Brain microvascular endothelial cell (primary cell): ENCODE data around the gene GNB5.
A peak's percentile ranks its signal among the peaks of the same experiment; 100 is the strongest.

Experiments used
- DNase-seq: peaks from one replicate; pipeline ENCODE4 v3.0.0-alpha.2; 2020
- H3K27ac ChIP-seq: fragments of 250-450 bp; sonication (Bioruptor Pico); 2 replicates; pipeline ENCODE4 v1.5.1; 2020; ENCODE audit warnings: mild to moderate bottlenecking, moderate library complexity
- H3K27me3 ChIP-seq: fragments of 250-450 bp; sonication (Bioruptor Pico); replicated peaks from 2 replicates; pipeline ENCODE4 v1.5.1; 2020; ENCODE audit warnings: mild to moderate bottlenecking
- H3K36me3 ChIP-seq: fragments of 250-450 bp; sonication (Bioruptor Pico); replicated peaks from 2 replicates; pipeline ENCODE4 v1.5.1; 2020; ENCODE audit warnings: mild to moderate bottlenecking
- H3K4me3 ChIP-seq: 2 replicates; pipeline ENCODE4 v1.5.1; 2011; ENCODE audit warnings: low read depth, mild to moderate bottlenecking, control low read depth, low read length, moderate library complexity
- in situ Hi-C: cut with HindIII; loops from 2 replicates; pipeline ENCODE4 v1.10.0; 2017; ENCODE audit warnings: low sequenced_read_pairs, low pct_ligation_motif_present
- TF ChIP-seq, protein P1 (sequence below): IDR thresholded peaks from 2 replicates; pipeline ENCODE4 v1.5.1; 2011; ENCODE audit warnings: low read depth, mild to moderate bottlenecking, moderate library complexity, low read length, control low read depth, inconsistent platforms; ENCODE audit errors: missing control alignments

The GNB5 gene

DNA sequence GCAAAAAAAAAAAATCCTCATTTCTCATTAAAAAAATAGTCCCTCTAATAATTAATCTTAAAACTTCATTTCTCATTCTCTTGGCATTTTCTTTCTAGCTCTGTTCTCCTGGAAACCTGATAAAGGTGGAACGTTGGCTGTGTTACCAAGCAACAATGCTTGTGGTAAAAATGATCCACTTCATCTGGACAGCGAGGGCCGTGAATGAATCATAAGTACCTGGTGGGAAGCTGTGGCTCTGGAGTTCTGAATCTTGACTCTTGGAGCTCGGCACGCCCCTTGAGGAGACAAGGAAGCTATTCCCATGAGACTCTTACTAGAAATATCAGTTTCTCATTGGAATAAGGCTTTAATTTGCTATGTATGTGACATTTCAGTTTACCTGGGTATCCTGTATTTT, 111.2 kb downstream of the GNB5 start:
- H3K27me3 ChIP-seq, result no peaks in the 10 kb centered on the region
- in situ Hi-C loops, result no loop called here
- no peak overlapping the region for H3K27ac ChIP-seq
- DNase-seq, result peak; percentile 25
- TF ChIP-seq, protein P1, sequence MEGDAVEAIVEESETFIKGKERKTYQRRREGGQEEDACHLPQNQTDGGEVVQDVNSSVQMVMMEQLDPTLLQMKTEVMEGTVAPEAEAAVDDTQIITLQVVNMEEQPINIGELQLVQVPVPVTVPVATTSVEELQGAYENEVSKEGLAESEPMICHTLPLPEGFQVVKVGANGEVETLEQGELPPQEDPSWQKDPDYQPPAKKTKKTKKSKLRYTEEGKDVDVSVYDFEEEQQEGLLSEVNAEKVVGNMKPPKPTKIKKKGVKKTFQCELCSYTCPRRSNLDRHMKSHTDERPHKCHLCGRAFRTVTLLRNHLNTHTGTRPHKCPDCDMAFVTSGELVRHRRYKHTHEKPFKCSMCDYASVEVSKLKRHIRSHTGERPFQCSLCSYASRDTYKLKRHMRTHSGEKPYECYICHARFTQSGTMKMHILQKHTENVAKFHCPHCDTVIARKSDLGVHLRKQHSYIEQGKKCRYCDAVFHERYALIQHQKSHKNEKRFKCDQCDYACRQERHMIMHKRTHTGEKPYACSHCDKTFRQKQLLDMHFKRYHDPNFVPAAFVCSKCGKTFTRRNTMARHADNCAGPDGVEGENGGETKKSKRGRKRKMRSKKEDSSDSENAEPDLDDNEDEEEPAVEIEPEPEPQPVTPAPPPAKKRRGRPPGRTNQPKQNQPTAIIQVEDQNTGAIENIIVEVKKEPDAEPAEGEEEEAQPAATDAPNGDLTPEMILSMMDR, result no peak
- no peak overlapping the region for H3K4me3 ChIP-seq
- H3K36me3 ChIP-seq, result no peaks in the 10 kb centered on the region

- H3K27ac ChIP-seq, result no peak overlapping the region
- DNase-seq, result peak; percentile 48
- no peak overlapping the region for H3K4me3 ChIP-seq
- H3K27me3 ChIP-seq, result no peaks in the 10 kb centered on the region
- TF ChIP-seq, protein P1, result peak; percentile 95
- in situ Hi-C loops, result no loop called here
- H3K36me3 ChIP-seq, result no peaks in the 10 kb centered on the region
These were observed 112.1 kb downstream of the GNB5 start for GRCh38 chr15:52078876-52079700.

GRCh38 chr15:52078197-52078875, 112.9 kb downstream of the GNB5 start:
- DNase-seq, result no peak
- in situ Hi-C loops, result no loop called here
- no peak overlapping the region for H3K27ac ChIP-seq
- TF ChIP-seq, protein P1, result no peak
- no peak overlapping the region for H3K4me3 ChIP-seq
- H3K36me3 ChIP-seq, result no peaks in the 10 kb centered on the region
- H3K27me3 ChIP-seq, result no peaks in the 10 kb centered on the region

DNA sequence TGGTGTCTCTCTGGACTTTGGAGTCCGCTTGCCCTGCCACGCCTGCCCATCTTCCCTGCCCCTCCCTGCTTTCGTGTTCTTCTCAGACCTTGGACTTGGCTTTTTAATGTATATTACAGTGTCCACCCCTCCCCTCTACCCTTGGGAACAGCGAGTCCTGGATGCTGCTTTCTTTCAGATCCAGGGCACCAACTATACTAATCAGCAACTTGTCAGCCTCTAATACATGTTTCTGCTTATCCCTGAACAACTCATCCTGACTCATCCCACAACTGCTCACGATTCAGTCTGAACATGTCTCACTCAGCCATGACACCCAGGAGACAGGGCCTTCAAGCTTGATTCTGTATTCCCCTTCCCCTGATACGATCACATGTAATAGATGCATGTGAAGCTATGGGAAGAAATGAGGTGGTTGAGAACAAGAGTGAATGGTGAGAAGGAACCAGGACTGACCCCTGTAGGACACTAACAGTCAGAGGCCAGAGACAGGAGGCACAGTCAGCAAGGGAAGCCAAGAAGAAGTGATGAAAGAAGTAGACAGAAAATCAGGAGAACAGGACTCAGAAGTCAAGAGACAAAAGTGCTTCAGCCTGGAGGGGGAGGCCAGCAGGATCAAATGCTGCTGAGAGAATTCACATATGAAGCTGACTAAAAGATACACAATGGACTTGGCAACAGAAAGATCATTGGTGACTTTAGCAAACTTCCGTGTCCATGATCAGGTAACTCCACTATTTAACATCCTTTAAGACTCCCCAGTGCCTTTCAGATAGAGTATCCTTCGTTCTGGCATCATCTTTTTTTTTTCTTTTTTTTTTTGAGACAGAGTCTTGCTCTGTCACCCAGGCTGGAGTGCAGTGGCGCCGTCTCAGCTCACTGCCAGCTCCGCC, 114.1 kb downstream of the GNB5 start:
- in situ Hi-C loops, result no loop called here
- Histone ChIP-seq H3K27me3 (no peaks in the 10 kb centered on the region), H3K36me3 (no peaks in the 10 kb centered on the region), H3K4me3 (no peak overlapping the region), H3K27ac (peak overlapping the region; percentile 85)
- TF ChIP-seq, protein P1, result peak; percentile 20
- peak; percentile 92 for DNase-seq

GRCh38 chr15:52071570-52071969, 119.6 kb downstream of the GNB5 start:
- Histone ChIP-seq H3K27ac (no peak overlapping the region), H3K27me3 (no peaks in the 10 kb centered on the region), H3K4me3 (no peak overlapping the region), H3K36me3 (no peaks in the 10 kb centered on the region)
- in situ Hi-C loops, result no loop called here
- TF ChIP-seq, protein P1, result no peak
- DNase-seq, result no peak
